SK-N-SH (cell line): ENCODE data around the gene PUS10. TPM values are rescaled to one million over a fixed set of nuclear protein-coding genes. Genes with fewer than 3 reads are reported as not detected.
"Not testable (repeated sequence)": the region's sequence is repeated elsewhere in the genome, so short reads cannot be mapped to it uniquely, and the experiment has no call there.

Experiments used
- CTCF ChIA-PET: fragments of 300-600, 350-600 bp; formaldehyde crosslinking; extraction: SDS; loops from one replicate; lab custom pipeline; 2021; lab: Yijun Ruan, JAX
- POLR2A ChIA-PET: fragments of 350-600 bp; sonication (Branson Sonifier 250); formaldehyde crosslinking; extraction: SDS; loops from one replicate; lab custom pipeline; 2020; ENCODE audit warnings: antibody characterized with exemption, inconsistent platforms; lab: Yijun Ruan, JAX
- DNase-seq: peaks from one replicate; pipeline ENCODE4 v3.0.0; 2012
- H2AFZ ChIP-seq: fragments of 200-600 bp; sonication (generic); 2 replicates; pipeline ENCODE4 v1.8.1; 2016; ENCODE audit warnings: antibody characterized with exemption, mild to moderate bottlenecking, low read depth
- H3F3A ChIP-seq: fragments of 200-600 bp; sonication (generic); replicated peaks from 2 replicates; pipeline ENCODE3; 2016; ENCODE audit warnings: antibody characterized with exemption, mild to moderate bottlenecking; ENCODE audit not compliant: insufficient read depth
- H3K27ac ChIP-seq, 2 experiments: fragments of 200-500 bp in 1 of 2; fragments of 200-600 bp in 1 of 2; sonication (Bioruptor generic) in 1 of 2; sonication (generic), shearing (Covaris generic) in 1 of 2; 2 replicates each; pipeline versions ENCODE4 v1.5.1 to v1.6.1; 2014 to 2016; ENCODE audit warnings: low read depth in 2 of 2, inconsistent platforms in 1 of 2, low read length in 1 of 2, mild to moderate bottlenecking in 1 of 2, mixed read lengths in 1 of 2
- H3K27me3 ChIP-seq: fragments of 200-600 bp; sonication (generic), shearing (Covaris generic); 2 replicates; pipeline ENCODE4 v1.6.1; 2016; ENCODE audit warnings: mixed run types; ENCODE audit not compliant: insufficient read depth
- H3K36me3 ChIP-seq, 2 experiments: fragments of 200-500 bp in 1 of 2; fragments of 200-600 bp in 1 of 2; sonication (Bioruptor generic) in 1 of 2; sonication (generic) in 1 of 2; replicated peaks in 1 of 2; 2 replicates each; pipeline versions ENCODE3 to v1.5.1; 2014 to 2016; ENCODE audit warnings: low read length in 1 of 2, mild to moderate bottlenecking in 1 of 2; ENCODE audit not compliant: insufficient read depth in 2 of 2, control insufficient read depth in 1 of 2
- H3K4me1 ChIP-seq, 2 experiments: fragments of 200-500 bp in 1 of 2; fragments of 200-600 bp in 1 of 2; sonication (Bioruptor generic) in 1 of 2; sonication (generic), shearing (Covaris generic) in 1 of 2; 2 replicates each; pipeline versions ENCODE4 v1.5.1 to v1.6.1; 2014 to 2016; ENCODE audit warnings: low read depth in 1 of 2, low read length in 1 of 2, mixed run types in 1 of 2; ENCODE audit not compliant: insufficient read depth in 2 of 2, control insufficient read depth in 1 of 2
- H3K4me2 ChIP-seq: fragments of 200-600 bp; sonication (generic), shearing (Covaris generic); 2 replicates; pipeline ENCODE4 v1.6.1; 2017; ENCODE audit warnings: mixed run types
- H3K4me3 ChIP-seq, 2 experiments: fragments of 200-500 bp in 1 of 2; fragments of 200-600 bp in 1 of 2; sonication (Bioruptor generic) in 1 of 2; sonication (generic), shearing (Covaris generic) in 1 of 2; 2 replicates each; pipeline versions ENCODE4 v1.5.1 to v1.8.1; 2014 to 2016; ENCODE audit warnings: low read depth in 2 of 2, inconsistent platforms in 1 of 2, low read length in 1 of 2, mild to moderate bottlenecking in 1 of 2, mixed read lengths in 1 of 2, moderate library complexity in 1 of 2
- H3K79me2 ChIP-seq: fragments of 200-600 bp; sonication (generic); 2 replicates; pipeline ENCODE4 v1.8.1; 2017; ENCODE audit warnings: mild to moderate bottlenecking; ENCODE audit not compliant: insufficient read depth
- H3K9ac ChIP-seq: fragments of 200-600 bp; sonication (generic); 2 replicates; pipeline ENCODE4 v1.6.1; 2017; ENCODE audit warnings: mixed run types
- H3K9me2 ChIP-seq: fragments of 200-600 bp; sonication (generic); 2 replicates; pipeline ENCODE4 v1.6.1; 2017; ENCODE audit warnings: mixed run types
- H3K9me3 ChIP-seq: fragments of 200-600 bp; sonication (generic); 2 replicates; pipeline ENCODE4 v1.6.1; 2017; ENCODE audit warnings: mixed run types, mild to moderate bottlenecking, moderate library complexity
- H4K20me1 ChIP-seq: fragments of 200-600 bp; sonication (generic); 2 replicates; pipeline ENCODE4 v1.6.1; 2017; ENCODE audit warnings: mild to moderate bottlenecking, mixed run types; ENCODE audit not compliant: insufficient read depth
- CHD2 ChIP-seq: fragments of 150-350 bp; IDR thresholded peaks from 2 replicates; pipeline ENCODE4 v1.6.1; 2018; ENCODE audit warnings: low read length; ENCODE audit not compliant: partially characterized antibody
- FOSL2 ChIP-seq: IDR thresholded peaks from 2 replicates; pipeline ENCODE4 v1.4.0; 2012; ENCODE audit warnings: low read depth, mild to moderate bottlenecking, moderate library complexity, borderline replicate concordance
- FOXJ3 ChIP-seq: sonication (generic); formaldehyde crosslinking; IDR thresholded peaks from 2 replicates; pipeline ENCODE4 v1.5.1; 2020; ENCODE audit warnings: mild to moderate bottlenecking, missing genetic modification reagents
- GABPA ChIP-seq: IDR thresholded peaks from 2 replicates; pipeline ENCODE4 v1.4.0; 2012; ENCODE audit warnings: low read depth, mild to moderate bottlenecking
- GATA2 ChIP-seq: sonication (generic); formaldehyde crosslinking; IDR thresholded peaks from 2 replicates; pipeline ENCODE4 v1.5.0; 2020; ENCODE audit warnings: mild to moderate bottlenecking, missing genetic modification reagents
- JUND ChIP-seq: IDR thresholded peaks from 2 replicates; pipeline ENCODE4 v1.4.0; 2012
- NFIC ChIP-seq: IDR thresholded peaks from 2 replicates; pipeline ENCODE4 v1.4.0; 2012; ENCODE audit warnings: borderline replicate concordance
- RCOR1 ChIP-seq: fragments of 150-350 bp; IDR thresholded peaks from 2 replicates; pipeline ENCODE4 v1.6.1; 2017; ENCODE audit warnings: antibody characterized with exemption, low read length
- RFX5 ChIP-seq: IDR thresholded peaks from 2 replicates; pipeline ENCODE4 v1.6.1; 2012; ENCODE audit warnings: mild to moderate bottlenecking, improper control_type of control experiment, low read length
- SIN3A ChIP-seq: IDR thresholded peaks from 2 replicates; pipeline ENCODE4 v1.6.1; 2012; ENCODE audit warnings: low read depth, mild to moderate bottlenecking, low read length, moderate library complexity, borderline replicate concordance
- SMC3 ChIP-seq: IDR thresholded peaks from 2 replicates; pipeline ENCODE4 v1.6.1; 2012; ENCODE audit warnings: low read depth, low read length, improper control_type of control experiment
- TCF12 ChIP-seq: IDR thresholded peaks from 2 replicates; pipeline ENCODE4 v1.4.0; 2012
- TEAD4 ChIP-seq: IDR thresholded peaks from 2 replicates; pipeline ENCODE4 v1.4.0; 2012; ENCODE audit warnings: mild to moderate bottlenecking, borderline replicate concordance; ENCODE audit not compliant: insufficient read depth
- YY1 ChIP-seq: IDR thresholded peaks from 2 replicates; pipeline ENCODE4 v1.4.0; 2012; ENCODE audit warnings: low read depth, mild to moderate bottlenecking
- WGBS: methylation state at CpG from one replicate; pipeline ENCODE4 v1.1.6; 2017; ENCODE audit warnings: low lambda C conversion rate; 5-methylcytosine and 5-hydroxymethylcytosine counted together
- polyA plus RNA-seq, 3 experiments: library from polyadenylated mRNA; depleted of rRNA; stranded (reverse); fragments of >200 nt; gene quantifications; 2 replicates each; pipeline ENCODE4 v1.2.3, GENCODE V29; 2012
- TF ChIP-seq, protein P1 (sequence below): IDR thresholded peaks from 2 replicates; pipeline ENCODE4; 2012
- TF ChIP-seq, protein P2 (sequence below): IDR thresholded peaks from 2 replicates; pipeline ENCODE4 v1.4.0; 2012; ENCODE audit warnings: low read depth, borderline replicate concordance
- TF ChIP-seq, protein P3 (sequence below): IDR thresholded peaks from 2 replicates; pipeline ENCODE4 v1.6.1; 2012; ENCODE audit warnings: mild to moderate bottlenecking, low read depth, low read length, moderate library complexity
- TF ChIP-seq, protein P4 (sequence below): IDR thresholded peaks from 2 replicates; pipeline ENCODE4 v1.4.0; 2012; ENCODE audit warnings: low read depth

PUS10 gene
- polyA plus RNA-seq, 1 of the 3 experiments (the other 2 are of a cell fraction), result 2.8 TPM

DNA sequence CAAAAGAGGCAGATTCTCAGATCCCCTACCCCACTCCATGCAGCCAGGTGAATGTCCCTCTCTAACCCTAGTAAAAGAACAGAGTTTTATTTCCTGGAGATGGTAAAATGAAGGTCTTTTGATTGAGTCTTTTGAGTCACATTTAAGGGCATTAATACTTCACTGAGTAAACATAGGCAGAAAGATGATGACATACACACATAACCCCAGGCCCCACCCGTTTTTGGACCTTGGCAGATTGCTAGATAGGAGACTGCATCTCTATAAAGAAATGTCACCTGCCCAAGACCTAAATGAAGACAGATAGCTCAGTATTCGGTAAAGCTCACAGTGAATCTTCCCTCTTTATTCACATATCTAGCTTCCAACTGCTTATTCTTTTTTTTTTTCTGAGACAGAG lies 28.8 kb downstream of the PUS10 start:
- no peak for DNase-seq
- no peak overlapping the region for H3K9ac ChIP-seq
- no peaks in the 10 kb centered on the region for H3F3A ChIP-seq
- no peaks in the 10 kb centered on the region for H3K79me2 ChIP-seq
- WGBS, result 63% methylated on average over 2 of the region's 2 CpGs
- H2AFZ ChIP-seq, result no peak overlapping the region
- H4K20me1 ChIP-seq, result no peaks in the 10 kb centered on the region
- ChIA-PET POLR2A (no interaction called here), CTCF (interaction anchor here (0.6 to 1.0 kb wide), 3 partner anchors 9 to 1937 kb away, joined by 3 read pairs; no protein-coding TSS in a partner anchor)
- no peaks in the 10 kb centered on the region for H3K4me1 ChIP-seq
- no peaks in the 10 kb centered on the region for H3K9me2 ChIP-seq
- no peak overlapping the region for H3K4me3 ChIP-seq
- TF ChIP-seq YY1, result no peak
- no peak for TF ChIP-seq FOXJ3 (CRISPR knock-in tag)
- TF ChIP-seq RFX5, result no peak
- TF ChIP-seq, protein P1, sequence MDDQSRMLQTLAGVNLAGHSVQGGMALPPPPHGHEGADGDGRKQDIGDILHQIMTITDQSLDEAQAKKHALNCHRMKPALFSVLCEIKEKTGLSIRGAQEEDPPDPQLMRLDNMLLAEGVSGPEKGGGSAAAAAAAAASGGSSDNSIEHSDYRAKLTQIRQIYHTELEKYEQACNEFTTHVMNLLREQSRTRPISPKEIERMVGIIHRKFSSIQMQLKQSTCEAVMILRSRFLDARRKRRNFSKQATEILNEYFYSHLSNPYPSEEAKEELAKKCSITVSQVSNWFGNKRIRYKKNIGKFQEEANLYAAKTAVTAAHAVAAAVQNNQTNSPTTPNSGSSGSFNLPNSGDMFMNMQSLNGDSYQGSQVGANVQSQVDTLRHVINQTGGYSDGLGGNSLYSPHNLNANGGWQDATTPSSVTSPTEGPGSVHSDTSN, result no peak
- TF ChIP-seq TCF12, result no peak
- no peak for TF ChIP-seq RCOR1
- TF ChIP-seq NFIC, result no peak
- no peak for TF ChIP-seq SMC3
- TF ChIP-seq, protein P2, sequence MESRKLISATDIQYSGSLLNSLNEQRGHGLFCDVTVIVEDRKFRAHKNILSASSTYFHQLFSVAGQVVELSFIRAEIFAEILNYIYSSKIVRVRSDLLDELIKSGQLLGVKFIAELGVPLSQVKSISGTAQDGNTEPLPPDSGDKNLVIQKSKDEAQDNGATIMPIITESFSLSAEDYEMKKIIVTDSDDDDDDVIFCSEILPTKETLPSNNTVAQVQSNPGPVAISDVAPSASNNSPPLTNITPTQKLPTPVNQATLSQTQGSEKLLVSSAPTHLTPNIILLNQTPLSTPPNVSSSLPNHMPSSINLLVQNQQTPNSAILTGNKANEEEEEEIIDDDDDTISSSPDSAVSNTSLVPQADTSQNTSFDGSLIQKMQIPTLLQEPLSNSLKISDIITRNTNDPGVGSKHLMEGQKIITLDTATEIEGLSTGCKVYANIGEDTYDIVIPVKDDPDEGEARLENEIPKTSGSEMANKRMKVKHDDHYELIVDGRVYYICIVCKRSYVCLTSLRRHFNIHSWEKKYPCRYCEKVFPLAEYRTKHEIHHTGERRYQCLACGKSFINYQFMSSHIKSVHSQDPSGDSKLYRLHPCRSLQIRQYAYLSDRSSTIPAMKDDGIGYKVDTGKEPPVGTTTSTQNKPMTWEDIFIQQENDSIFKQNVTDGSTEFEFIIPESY, result no peak
- no peak for TF ChIP-seq SIN3A
- no peak for TF ChIP-seq GATA2
- TF ChIP-seq, protein P3, sequence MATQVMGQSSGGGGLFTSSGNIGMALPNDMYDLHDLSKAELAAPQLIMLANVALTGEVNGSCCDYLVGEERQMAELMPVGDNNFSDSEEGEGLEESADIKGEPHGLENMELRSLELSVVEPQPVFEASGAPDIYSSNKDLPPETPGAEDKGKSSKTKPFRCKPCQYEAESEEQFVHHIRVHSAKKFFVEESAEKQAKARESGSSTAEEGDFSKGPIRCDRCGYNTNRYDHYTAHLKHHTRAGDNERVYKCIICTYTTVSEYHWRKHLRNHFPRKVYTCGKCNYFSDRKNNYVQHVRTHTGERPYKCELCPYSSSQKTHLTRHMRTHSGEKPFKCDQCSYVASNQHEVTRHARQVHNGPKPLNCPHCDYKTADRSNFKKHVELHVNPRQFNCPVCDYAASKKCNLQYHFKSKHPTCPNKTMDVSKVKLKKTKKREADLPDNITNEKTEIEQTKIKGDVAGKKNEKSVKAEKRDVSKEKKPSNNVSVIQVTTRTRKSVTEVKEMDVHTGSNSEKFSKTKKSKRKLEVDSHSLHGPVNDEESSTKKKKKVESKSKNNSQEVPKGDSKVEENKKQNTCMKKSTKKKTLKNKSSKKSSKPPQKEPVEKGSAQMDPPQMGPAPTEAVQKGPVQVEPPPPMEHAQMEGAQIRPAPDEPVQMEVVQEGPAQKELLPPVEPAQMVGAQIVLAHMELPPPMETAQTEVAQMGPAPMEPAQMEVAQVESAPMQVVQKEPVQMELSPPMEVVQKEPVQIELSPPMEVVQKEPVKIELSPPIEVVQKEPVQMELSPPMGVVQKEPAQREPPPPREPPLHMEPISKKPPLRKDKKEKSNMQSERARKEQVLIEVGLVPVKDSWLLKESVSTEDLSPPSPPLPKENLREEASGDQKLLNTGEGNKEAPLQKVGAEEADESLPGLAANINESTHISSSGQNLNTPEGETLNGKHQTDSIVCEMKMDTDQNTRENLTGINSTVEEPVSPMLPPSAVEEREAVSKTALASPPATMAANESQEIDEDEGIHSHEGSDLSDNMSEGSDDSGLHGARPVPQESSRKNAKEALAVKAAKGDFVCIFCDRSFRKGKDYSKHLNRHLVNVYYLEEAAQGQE, result no peak
- TF ChIP-seq TEAD4, result no peak
- TF ChIP-seq, protein P4, sequence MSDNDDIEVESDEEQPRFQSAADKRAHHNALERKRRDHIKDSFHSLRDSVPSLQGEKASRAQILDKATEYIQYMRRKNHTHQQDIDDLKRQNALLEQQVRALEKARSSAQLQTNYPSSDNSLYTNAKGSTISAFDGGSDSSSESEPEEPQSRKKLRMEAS, result no peak
- no peak for TF ChIP-seq GABPA
- TF ChIP-seq FOSL2, result no peak
- no peak for TF ChIP-seq CHD2
- TF ChIP-seq JUND, result no peak
- no peak overlapping the region for H3K4me2 ChIP-seq
- no peaks in the 10 kb centered on the region for H3K36me3 ChIP-seq
- no peak overlapping the region for H3K27ac ChIP-seq
- H3K27me3 ChIP-seq, result no peaks in the 10 kb centered on the region
- 0 out of 2 replicates have a peak, but pooled peaks cover 7% of the 10 kb centered on the region for H3K9me3 ChIP-seq

DNA sequence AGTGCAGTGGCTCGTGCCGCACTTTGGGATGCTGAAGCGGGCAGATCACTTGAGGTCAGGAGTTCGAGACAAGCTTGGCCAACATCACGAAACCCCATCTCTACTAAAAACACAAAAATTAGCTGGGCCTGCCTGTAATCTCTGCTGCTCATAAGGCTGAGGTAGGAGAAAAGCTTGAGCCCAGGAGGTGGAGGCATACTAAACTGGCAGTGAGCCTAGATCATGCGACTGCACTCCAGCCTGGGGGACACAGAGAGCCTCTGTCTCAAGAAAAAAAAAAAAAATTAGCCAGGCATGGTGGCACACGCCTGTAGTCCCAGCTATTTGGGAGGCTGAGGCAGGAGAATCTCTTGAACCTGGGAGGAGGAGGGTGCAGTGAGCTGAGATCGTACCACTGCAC lies 30.4 kb downstream of the PUS10 start:
- H4K20me1 ChIP-seq, H3K9me3 ChIP-seq, H3K27me3 ChIP-seq, H3K79me2 ChIP-seq, H3K4me1 ChIP-seq, H3K4me3 ChIP-seq, H3K9ac ChIP-seq, H3F3A ChIP-seq, H2AFZ ChIP-seq, H3K4me2 ChIP-seq, H3K36me3 ChIP-seq, DNase-seq, H3K9me2 ChIP-seq, H3K27ac ChIP-seq: not testable (repeated sequence)
- 89% methylated on average over 8 of the region's 8 CpGs for WGBS
- CTCF ChIA-PET, result interaction anchor here (1.6 to 3.1 kb wide), 3 partner anchors 11 to 280 kb away, joined by 4 to 17 read pairs (median 8); no protein-coding TSS in a partner anchor
- POLR2A ChIA-PET, result interaction anchor here (0.6 kb wide), 1 partner anchor 13 kb away, joined by 7 read pairs; no protein-coding TSS in a partner anchor
